DMS 273 (cell line): ENCODE data around the gene DDX20.
A peak's percentile ranks its signal among the peaks of the same experiment; 100 is the strongest.
"Not testable (repeated sequence)": the region's sequence is repeated elsewhere in the genome, so short reads cannot be mapped to it uniquely, and the experiment has no call there.

Experiments used
- DNase-seq: peaks from one replicate; lab custom pipeline; 2025; ENCODE audit not compliant: unreplicated experiment; lab: John Stamatoyannopoulos, UW

DDX20 gene

DNA sequence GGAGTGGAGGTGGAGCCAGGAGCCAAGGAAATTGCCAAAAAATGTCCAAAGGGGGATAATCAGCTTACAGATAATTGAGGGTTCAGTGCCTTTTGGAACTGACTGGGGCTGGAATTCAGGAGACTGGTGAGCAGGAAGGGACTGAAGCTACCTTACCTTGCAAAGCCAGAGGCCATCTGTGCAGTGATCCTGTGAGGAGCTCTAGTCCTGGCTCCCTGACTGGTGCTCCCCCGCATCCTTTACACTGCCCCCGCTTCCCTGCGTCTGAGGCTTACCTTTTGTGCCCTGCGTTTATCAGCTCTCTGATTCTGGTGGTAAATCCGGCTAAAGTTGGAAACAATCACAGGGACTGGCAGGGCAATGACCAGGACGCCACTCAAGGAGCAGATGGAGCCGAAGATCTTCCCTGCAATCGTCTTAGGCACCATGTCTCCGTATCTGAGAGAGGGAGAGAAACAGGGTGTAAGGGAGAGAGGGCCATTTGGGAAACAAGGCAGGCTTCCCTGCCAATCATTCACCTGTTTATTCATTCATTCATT, 31.0 kb downstream of the DDX20 start:
- no peak for DNase-seq

DNA sequence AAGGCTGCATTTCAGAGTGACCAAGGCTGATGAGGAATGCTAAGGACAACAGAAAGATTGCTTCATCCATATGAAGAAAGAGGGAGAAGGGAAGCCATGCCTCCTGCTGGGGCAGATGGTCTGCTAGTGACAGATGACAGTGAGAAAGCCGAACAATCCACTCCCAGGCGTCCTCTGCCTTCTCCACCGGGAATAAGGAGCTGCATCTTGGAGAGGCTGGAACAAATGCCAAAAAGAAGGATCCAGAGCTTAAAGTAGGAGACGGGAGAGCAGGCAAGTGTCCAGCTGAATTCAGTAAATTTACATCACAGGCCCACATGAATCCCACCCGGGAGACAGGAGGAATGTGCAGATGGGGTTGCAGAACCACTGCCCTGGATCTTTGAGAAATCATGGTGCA, 33.4 kb downstream of the DDX20 start:
- peak; percentile 22 for DNase-seq

GRCh38 chr1:111789666-111790316, 34.1 kb downstream of the DDX20 start:
- DNase-seq = peak; percentile 20

GRCh38 chr1:111791776-111792175, 36.1 kb downstream of the DDX20 start:
- DNase-seq = no peak

DNA sequence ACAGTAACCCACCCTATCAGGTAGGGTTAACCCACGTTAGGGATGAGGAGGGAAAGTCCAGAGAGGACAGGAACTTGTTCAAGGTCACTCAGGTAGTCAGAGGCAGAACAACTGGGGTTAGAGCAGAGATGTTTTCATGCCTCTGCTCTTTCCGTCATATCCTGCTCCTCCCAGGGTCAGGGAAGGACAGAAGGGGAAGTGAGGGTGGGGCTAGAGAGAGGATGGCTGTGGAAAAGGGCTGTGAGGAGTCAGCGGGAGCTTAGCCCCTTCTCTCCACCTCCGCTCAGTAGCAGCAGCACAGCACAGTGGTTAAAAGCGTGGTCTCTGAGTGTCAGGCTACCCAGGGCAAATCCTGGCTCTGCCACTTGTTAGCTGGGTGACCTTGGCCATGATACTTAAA, 36.5 kb downstream of the DDX20 start:
- no peak for DNase-seq

- no peak for DNase-seq
These were observed 38.2 kb downstream of the DDX20 start for GRCh38 chr1:111793923-111794322.

GRCh38 chr1:111795401-111795800, 39.7 kb downstream of the DDX20 start:
- DNase-seq = no peak

DNA sequence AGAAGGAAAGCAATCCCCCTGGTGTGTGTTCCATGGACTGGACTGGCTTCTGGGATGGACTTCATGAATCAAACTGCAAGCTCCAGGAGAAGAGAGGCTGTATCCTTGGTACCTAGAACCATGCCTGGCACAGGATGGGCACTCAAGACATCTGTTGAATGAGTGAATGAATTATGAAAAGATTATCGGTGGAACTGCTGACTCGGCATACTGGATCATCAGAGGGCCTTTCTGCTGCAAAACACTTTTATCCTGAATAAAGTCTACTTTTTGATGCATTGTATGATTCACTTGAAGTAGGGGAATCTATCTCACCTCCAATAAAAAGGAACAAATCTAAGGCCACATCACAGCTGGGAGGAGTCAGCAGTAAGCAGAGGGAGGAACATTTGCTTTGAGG, 42.9 kb downstream of the DDX20 start:
- no peak for DNase-seq

- not testable (repeated sequence) for DNase-seq
These were observed 44.0 kb downstream of the DDX20 start for GRCh38 chr1:111799722-111800121.

- peak; percentile 15 for DNase-seq
These were observed 45.6 kb downstream of the DDX20 start for GRCh38 chr1:111801071-111801850.

GRCh38 chr1:111802110-111802509, 46.4 kb downstream of the DDX20 start:
- no peak for DNase-seq

GRCh38 chr1:111802984-111803383, 47.3 kb downstream of the DDX20 start:
- DNase-seq = no peak

- DNase-seq = no peak
These were observed 48.2 kb downstream of the DDX20 start for GRCh38 chr1:111803951-111804350.

DNA sequence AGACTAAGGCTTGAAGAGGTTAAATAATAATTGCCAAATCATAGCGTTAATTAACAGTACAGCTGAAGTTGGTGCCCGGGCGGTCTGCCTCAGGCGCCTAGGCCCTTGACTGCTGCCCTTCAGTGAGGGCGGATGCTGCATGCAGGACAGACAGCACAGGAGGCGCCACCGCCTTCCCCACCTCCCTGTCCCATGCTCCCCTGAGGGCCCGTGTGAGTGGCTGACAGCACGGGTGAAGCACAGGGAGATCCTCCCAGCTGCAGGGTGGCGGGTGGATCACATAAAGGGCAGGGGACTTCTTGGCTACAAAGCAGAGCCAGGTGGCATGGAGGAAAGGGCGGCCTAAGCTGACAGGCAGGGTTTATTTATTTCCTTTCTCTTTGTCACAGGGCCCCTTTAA, 49.1 kb downstream of the DDX20 start:
- peak; percentile 15 for DNase-seq

DNA sequence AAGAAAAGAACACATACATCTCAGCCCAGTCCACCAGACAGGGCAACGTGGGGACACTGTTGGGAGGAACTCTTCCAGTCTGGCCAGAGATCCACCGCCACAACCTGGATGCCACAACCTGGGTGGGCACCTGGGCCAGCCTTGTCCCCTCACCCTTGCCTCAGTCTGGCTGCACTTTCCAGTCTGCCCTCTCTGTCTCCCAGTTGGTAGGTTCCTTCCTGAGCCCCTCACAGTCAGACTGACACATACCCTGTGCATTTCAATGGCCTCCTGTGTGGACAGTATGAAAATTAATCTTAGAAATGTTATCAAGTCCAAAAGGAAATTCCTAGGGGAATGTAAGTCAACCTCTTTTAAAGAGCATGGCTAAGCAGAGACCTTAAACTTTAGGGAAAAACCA, 49.5 kb downstream of the DDX20 start:
- DNase-seq = no peak

DNA sequence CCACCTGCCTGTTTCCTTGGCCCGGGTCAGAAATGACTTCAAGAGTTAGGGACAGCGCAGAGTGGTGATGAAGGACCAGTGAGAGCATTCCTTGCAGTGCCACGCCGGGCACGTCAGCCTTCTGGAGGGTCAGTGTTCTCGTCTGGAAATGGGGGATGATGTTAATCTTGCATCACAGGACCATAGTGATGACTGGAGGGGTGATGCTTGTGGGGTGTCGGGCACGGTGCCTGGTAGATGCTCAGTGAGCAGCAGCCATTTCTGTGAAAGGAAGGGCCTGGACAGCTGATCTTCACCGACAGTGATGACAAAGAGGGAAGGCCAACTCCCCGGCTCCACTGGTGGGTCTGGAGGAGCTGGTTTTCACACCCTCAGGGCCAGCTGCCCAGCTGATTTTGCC, 56.2 kb downstream of the DDX20 start:
- DNase-seq = no peak

- DNase-seq = no peak
These were observed 56.6 kb downstream of the DDX20 start for GRCh38 chr1:111812306-111812705.

- peak; percentile 55 for DNase-seq
These were observed 58.0 kb downstream of the DDX20 start for GRCh38 chr1:111813440-111814304.

DNA sequence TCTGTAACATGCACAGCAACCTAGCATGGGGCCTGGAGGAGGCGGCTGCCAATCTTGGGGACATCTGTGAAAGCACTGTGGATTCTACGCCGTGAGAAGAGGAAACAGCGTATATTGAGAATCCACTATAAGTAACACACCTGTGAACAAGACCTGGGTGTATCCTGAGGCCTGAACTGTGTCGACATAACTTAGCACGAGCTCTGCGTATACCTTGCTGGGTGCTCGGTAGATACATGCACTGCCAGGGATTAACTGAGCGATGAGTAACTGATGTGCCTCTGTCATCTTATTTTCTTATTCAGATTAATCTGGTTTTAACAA, 58.6 kb downstream of the DDX20 start:
- no peak for DNase-seq

DNA sequence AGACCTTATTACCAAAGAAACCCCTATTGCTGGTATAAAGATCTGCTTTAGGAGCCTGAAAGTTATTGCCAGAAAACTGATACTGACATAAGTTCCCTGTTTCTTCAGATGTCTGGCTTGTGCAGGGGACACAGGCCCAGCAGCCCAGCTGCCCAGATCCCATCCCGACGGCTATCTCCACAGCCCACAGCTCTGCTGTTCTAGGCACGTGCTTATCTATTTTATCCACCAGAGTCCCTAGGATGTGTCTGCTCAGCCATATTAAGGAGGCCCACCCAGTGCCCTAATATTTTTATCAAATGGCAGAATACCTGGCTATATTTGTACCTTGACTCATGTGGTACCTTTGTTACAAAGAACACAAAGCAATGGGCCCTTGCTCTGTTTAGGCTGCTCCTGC, 58.9 kb downstream of the DDX20 start:
- no peak for DNase-seq
